IMR-90 (cell line): ENCODE data around the gene CHCHD4. TPM values are rescaled to one million over a fixed set of nuclear protein-coding genes. Genes with fewer than 3 reads are reported as not detected.

Source experiments
- ATAC-seq: fragments of 200-7000 bp; cut with Tn5 transposase; 2 replicates; pipeline ENCODE4 v1.9.1; 2020; ENCODE audit warnings: low read depth, mild to moderate bottlenecking, moderate library complexity
- BruUV-seq: library from RNA; stranded (reverse); fragments of 400-500 nt; replicated peaks from 2 replicates; lab custom pipeline; 2021; lab: Mats Ljungman, UMichigan
- CTCF ChIA-PET: fragments of 300-600 bp; formaldehyde crosslinking; extraction: SDS; loops from one replicate; lab custom pipeline; 2021; ENCODE audit warnings: antibody characterized with exemption; lab: Yijun Ruan, JAX
- POLR2A ChIA-PET: fragments of 300-600 bp; sonication (Branson Sonifier 250); formaldehyde crosslinking; loops from one replicate; lab custom pipeline; 2022; ENCODE audit warnings: antibody characterized with exemption; ENCODE audit not compliant: unreplicated experiment; lab: Charles Lee
- DNase-seq: peaks from one replicate; pipeline ENCODE4 v3.0.0; 2013
- H2AFZ ChIP-seq: replicated peaks from 2 replicates; pipeline ENCODE3; 2013; ENCODE audit warnings: low read length, mild to moderate bottlenecking; ENCODE audit not compliant: poor library complexity
- H2AK5ac ChIP-seq: 2 replicates; pipeline ENCODE4 v1.6.1; 2013; ENCODE audit warnings: low read depth, low read length, inconsistent platforms
- H2AK9ac ChIP-seq: replicated peaks from 2 replicates; pipeline ENCODE3; 2013; ENCODE audit warnings: mild to moderate bottlenecking, low read depth, low read length, moderate library complexity; ENCODE audit not compliant: poor library complexity
- H2BK120ac ChIP-seq: 2 replicates; pipeline ENCODE4 v1.6.1; 2013; ENCODE audit warnings: low read depth, low read length, inconsistent platforms
- H2BK15ac ChIP-seq: 3 replicates; pipeline ENCODE4 v1.6.1; 2013; ENCODE audit warnings: low read depth, low read length, inconsistent platforms
- H2BK20ac ChIP-seq: 2 replicates; pipeline ENCODE4 v1.6.1; 2013; ENCODE audit warnings: low read depth, mild to moderate bottlenecking, inconsistent platforms, low read length, moderate library complexity
- H2BK5ac ChIP-seq: 2 replicates; pipeline ENCODE4 v1.6.1; 2013; ENCODE audit warnings: mild to moderate bottlenecking, low read depth, low read length, inconsistent platforms; ENCODE audit not compliant: poor library complexity, severe bottlenecking
- H3K14ac ChIP-seq: replicated peaks from 2 replicates; pipeline ENCODE4 v1.6.1; 2013; ENCODE audit warnings: low read depth, low read length, inconsistent platforms
- H3K18ac ChIP-seq: 2 replicates; pipeline ENCODE4 v1.6.1; 2013; ENCODE audit warnings: low read depth, low read length, control low read depth
- H3K23ac ChIP-seq: 2 replicates; pipeline ENCODE4 v1.6.1; 2013; ENCODE audit warnings: low read depth, low read length, inconsistent platforms
- H3K27ac ChIP-seq: 2 replicates; pipeline ENCODE4 v1.5.1; 2013; ENCODE audit warnings: mild to moderate bottlenecking, control low read depth, low read length; ENCODE audit not compliant: insufficient read depth
- H3K27me3 ChIP-seq: 2 replicates; pipeline ENCODE4 v1.6.1; 2013; ENCODE audit warnings: low read length; ENCODE audit not compliant: control insufficient read depth, insufficient read depth
- H3K36me3 ChIP-seq: 2 replicates; pipeline ENCODE4 v1.6.1; 2013; ENCODE audit warnings: low read length, mixed read lengths; ENCODE audit not compliant: control insufficient read depth, insufficient read depth
- H3K4ac ChIP-seq: 2 replicates; pipeline ENCODE4 v1.6.1; 2013; ENCODE audit warnings: low read depth, low read length, inconsistent platforms
- H3K4me1 ChIP-seq: 2 replicates; pipeline ENCODE4 v1.6.1; 2013; ENCODE audit warnings: low read length, mixed read lengths; ENCODE audit not compliant: control insufficient read depth, insufficient read depth
- H3K4me2 ChIP-seq: 2 replicates; pipeline ENCODE4 v1.6.1; 2013; ENCODE audit warnings: low read depth, mild to moderate bottlenecking, control low read depth, low read length, moderate library complexity
- H3K4me3 ChIP-seq: 2 replicates; pipeline ENCODE4 v1.5.1; 2013; ENCODE audit warnings: low read depth, mild to moderate bottlenecking, control low read depth, low read length, moderate library complexity; ENCODE audit not compliant: insufficient read depth
- H3K56ac ChIP-seq: 2 replicates; pipeline ENCODE4 v1.6.1; 2013; ENCODE audit warnings: low read length, inconsistent platforms; ENCODE audit not compliant: insufficient read depth; ENCODE audit errors: extremely low read depth
- H3K79me1 ChIP-seq, 2 experiments: 2 replicates each; pipeline ENCODE4 v1.6.1; 2013; ENCODE audit warnings: low read length in 2 of 2, inconsistent platforms in 1 of 2, low read depth in 1 of 2
- H3K9ac ChIP-seq: 2 replicates; pipeline ENCODE4 v1.6.1; 2013; ENCODE audit warnings: low read depth, low read length, control low read depth
- H3K9me1 ChIP-seq: 2 replicates; pipeline ENCODE4 v1.6.1; 2013; ENCODE audit warnings: low read length, inconsistent platforms; ENCODE audit not compliant: insufficient read depth
- H3K9me3 ChIP-seq: 2 replicates; pipeline ENCODE4 v1.6.1; 2013; ENCODE audit warnings: low read length; ENCODE audit not compliant: control insufficient read depth, insufficient read depth
- H4K20me1 ChIP-seq: 2 replicates; pipeline ENCODE4 v1.6.1; 2013; ENCODE audit warnings: low read length, inconsistent platforms; ENCODE audit not compliant: insufficient read depth
- H4K5ac ChIP-seq: 2 replicates; pipeline ENCODE4 v1.6.1; 2013; ENCODE audit warnings: mild to moderate bottlenecking, low read depth, low read length, control low read depth
- H4K8ac ChIP-seq, 2 experiments: 2 replicates each; pipeline ENCODE4 v1.6.1; 2013; ENCODE audit warnings: low read depth in 2 of 2, low read length in 2 of 2, control low read depth in 1 of 2, inconsistent platforms in 1 of 2
- H4K91ac ChIP-seq: 2 replicates; pipeline ENCODE4 v1.6.1; 2013; ENCODE audit warnings: low read depth, low read length, inconsistent platforms; ENCODE audit not compliant: insufficient read depth
- BHLHE40 ChIP-seq: fragments of 150-350 bp; IDR thresholded peaks from 2 replicates; pipeline ENCODE4 v1.6.1; 2016; ENCODE audit warnings: mild to moderate bottlenecking, low read depth, low read length
- CEBPB ChIP-seq: IDR thresholded peaks from 2 replicates; pipeline ENCODE4 v1.6.1; 2012; ENCODE audit warnings: low read depth, low read length, improper control_type of control experiment
- CHD1 ChIP-seq: IDR thresholded peaks from 2 replicates; pipeline ENCODE4 v1.6.1; 2012; ENCODE audit warnings: low read depth, low read length, improper control_type of control experiment
- ELK1 ChIP-seq: fragments of 150-350 bp; IDR thresholded peaks from 2 replicates; pipeline ENCODE4 v1.6.1; 2016; ENCODE audit warnings: low read depth, mild to moderate bottlenecking, low read length, moderate library complexity, borderline replicate concordance
- FOS ChIP-seq: fragments of 150-350 bp; IDR thresholded peaks from 2 replicates; pipeline ENCODE4 v1.6.1; 2016; ENCODE audit warnings: low read depth, low read length
- MAFK ChIP-seq: IDR thresholded peaks from 2 replicates; pipeline ENCODE4 v1.6.1; 2012; ENCODE audit warnings: low read depth, low read length, improper control_type of control experiment
- MAZ ChIP-seq: IDR thresholded peaks from 2 replicates; pipeline ENCODE4 v1.6.1; 2012; ENCODE audit warnings: low read depth, mild to moderate bottlenecking, low read length, improper control_type of control experiment, moderate library complexity, borderline replicate concordance
- MXI1 ChIP-seq: IDR thresholded peaks from 2 replicates; pipeline ENCODE4 v1.6.1; 2012; ENCODE audit warnings: low read depth, mild to moderate bottlenecking, low read length, moderate library complexity, borderline replicate concordance
- NFE2L2 ChIP-seq: fragments of 150-350 bp; IDR thresholded peaks from 2 replicates; pipeline ENCODE4 v1.6.1; 2016; ENCODE audit warnings: low read depth, mild to moderate bottlenecking, low read length
- POLR2A ChIP-seq: IDR thresholded peaks from 2 replicates; pipeline ENCODE4 v1.6.1; 2012; ENCODE audit warnings: mild to moderate bottlenecking, low read depth, low read length
- RAD21 ChIP-seq: IDR thresholded peaks from 2 replicates; pipeline ENCODE4 v1.6.1; 2012; ENCODE audit warnings: low read length, improper control_type of control experiment
- RCOR1 ChIP-seq: IDR thresholded peaks from 2 replicates; pipeline ENCODE4 v1.6.1; 2012; ENCODE audit warnings: mild to moderate bottlenecking, low read length, improper control_type of control experiment; ENCODE audit not compliant: insufficient replicate concordance
- SMC3 ChIP-seq: fragments of 150-350 bp; IDR thresholded peaks from 2 replicates; pipeline ENCODE4 v1.6.1; 2016; ENCODE audit warnings: low read depth, mild to moderate bottlenecking, antibody characterized with exemption, low read length, moderate library complexity
- USF2 ChIP-seq: fragments of 150-350 bp; IDR thresholded peaks from 2 replicates; pipeline ENCODE4 v1.6.1; 2017; ENCODE audit warnings: mild to moderate bottlenecking, antibody characterized with exemption, low read length, low read depth
- WGBS, 2 experiments: methylation state at CpG; one replicate each; pipeline versions ENCODE4 v1.1.5 to v1.1.7; 2013; ENCODE audit warnings: missing lambda C conversion rate in 2 of 2; ENCODE audit not compliant: insufficient read length in 1 of 2; ENCODE audit errors: extremely low coverage in 2 of 2; 5-methylcytosine and 5-hydroxymethylcytosine counted together
- dilution Hi-C: fragments of 300-500 bp; cut with HindIII; formaldehyde crosslinking; loops from one replicate; pipeline ENCODE4 v1.14.3; 2018; ENCODE audit warnings: low sequenced_read_pairs; ENCODE audit not compliant: unreplicated experiment
- in situ Hi-C: fragments of 300-500 bp; cut with MboI; formaldehyde crosslinking; loops from 3 replicates; pipeline ENCODE4 v1.14.3; 2019; ENCODE audit warnings: low sequenced_read_pairs, inconsistent platforms, mixed read lengths
- intact Hi-C: fragments of 100-400 bp; cut with micrococcal nuclease; formaldehyde crosslinking; loops from 2 replicates; pipeline ENCODE4 v1.10.0; 2022
- polyA plus RNA-seq, 3 experiments: library from polyadenylated mRNA; depleted of rRNA; stranded (reverse); fragments of >200 nt; gene quantifications; 2 replicates each; pipeline ENCODE4 v1.2.3, GENCODE V29; 2012; ENCODE audit warnings: low replicate concordance in 1 of 3
- total RNA-seq: library from RNA; depleted of rRNA; stranded (reverse); fragments of >200 nt; gene quantifications from 2 replicates; pipeline ENCODE4 v1.2.3, GENCODE V29; 2012

The CHCHD4 gene
- total and polyA plus RNA-seq, 2 of the 4 experiments (the other 2 are of a cell fraction) = 9.0 to 9.8 TPM

GRCh38 chr3:14144423-14145075 lies 19.9 kb upstream of the CHCHD4 start:
- peak overlapping the region; percentile 92 for H3K23ac ChIP-seq
- H3K4me2 ChIP-seq = peak overlapping the region; percentile 75
- peak overlapping the region; percentile 89 for H2BK20ac ChIP-seq
- POLR2A ChIA-PET = interaction anchor here (1.1 to 1.3 kb wide), 2 partner anchors 20 to 34 kb away, joined by 3 to 6 read pairs; partner anchors contain the start of genes CHCHD4, LSM3, TMEM43 and XPC
- peaks cover 7% of the 10 kb centered on the region for H4K20me1 ChIP-seq
- WGBS, 2 experiments = no CpG with 5 or more reads among the region's 7 CpGs
- CTCF ChIA-PET = interaction anchor here (2.3 kb wide), 1 partner anchor 19 kb away, joined by 11 read pairs; the partner anchor contains the start of genes CHCHD4 and TMEM43
- peak overlapping the region; percentile 92 for H2BK120ac ChIP-seq
- H2AK5ac ChIP-seq = peak overlapping the region; percentile 96
- peak overlapping the region; percentile 84 for H2AK9ac ChIP-seq
- peaks cover 24% of the 10 kb centered on the region; the same call in 1 of the 2 replicates for H3K9me1 ChIP-seq
- peak overlapping the region; percentile 98 for H2BK5ac ChIP-seq
- H3K4me1 ChIP-seq = peaks cover 29% of the 10 kb centered on the region
- no peaks in the 10 kb centered on the region for H3K27me3 ChIP-seq
- peak overlapping the region in 1 of 2 experiments; percentile 85; a peak in 2 of 4 replicates for H4K8ac ChIP-seq
- DNase-seq (peak; percentile 99), ATAC-seq (peak; percentile 62)
- peak overlapping the region; percentile 40; the same call in 1 of the 3 replicates for H2BK15ac ChIP-seq
- no peaks in the 10 kb centered on the region for H3K9me3 ChIP-seq
- dilution Hi-C loops (no loop called here), intact Hi-C loops (loop anchor here (1.0 kb wide), 1 partner anchor 19 kb away; the partner anchor contains the start of gene TMEM43), in situ Hi-C loops (loop anchor here (25.0 kb wide), 1 partner anchor 107 kb away; no protein-coding TSS in a partner anchor)
- peak overlapping the region; percentile 87 for H4K91ac ChIP-seq
- H3K18ac ChIP-seq = peak overlapping the region; percentile 91
- peak overlapping the region; percentile 96 for H3K4ac ChIP-seq
- peak overlapping the region; percentile 65 for H2AFZ ChIP-seq
- no peak overlapping the region for H3K4me3 ChIP-seq
- H3K14ac ChIP-seq = peak overlapping the region; percentile 85
- H3K36me3 ChIP-seq = peaks cover 56% of the 10 kb centered on the region
- TF ChIP-seq MAZ (no peak), POLR2A (peak; percentile 72), MAFK (no peak), NFE2L2 (no peak), RCOR1 (no peak), BHLHE40 (peak; percentile 63), ELK1 (no peak), MXI1 (no peak), FOS (peak; percentile 97), CEBPB (peak; percentile 92), RAD21 (no peak), SMC3 (no peak), USF2 (no peak), CHD1 (no peak)
- peak overlapping the region; percentile 85; the same call in 1 of the 2 replicates for H3K56ac ChIP-seq
- H4K5ac ChIP-seq = peak overlapping the region; percentile 74
- peak overlapping the region; percentile 56 for H3K9ac ChIP-seq
- BruUV-seq = no TSS peak
- H3K79me1 ChIP-seq = peaks cover 0 to 19% of the 10 kb centered on the region in 2 experiments; a peak in 1 of 4 replicates
- H3K27ac ChIP-seq = peak overlapping the region; percentile 97
